Pancreas (tissue), 10 donors: ENCODE results near the gene TCFL5. TPM values are rescaled to one million over a fixed set of nuclear protein-coding genes. Genes with fewer than 3 reads are reported as not detected.

ENCODE experiments used
- ATAC-seq, 4 donors: fragments of 200-7000 bp; cut with Tn5 transposase; one replicate each; pipeline versions ENCODE4 v1.8.0 to v1.9.1; 2020; ENCODE audit warnings: mild to moderate bottlenecking in 4 of 4, moderate library complexity in 4 of 4
- DNase-seq, 6 donors: peaks; one replicate each; pipeline ENCODE4 v3.0.0-alpha.2; 2020
- FAIRE-seq: peaks from 2 replicates; lab custom pipeline; 2012; peaks lifted over from hg19 to GRCh38; lab: Jason Lieb, UNC
- H3K27ac ChIP-seq, 4 donors: fragments of 200-600 bp; sonication (generic); 1 replicate in 3 of 4; 2 replicates in 1 of 4; pipeline versions ENCODE4 v1.5.0 to v1.8.0; 2020
- H3K27me3 ChIP-seq, 4 donors: fragments of 200-600 bp; one replicate each; pipeline ENCODE4 v1.8.0; 2021
- H3K36me3 ChIP-seq, 3 donors: fragments of 200-600 bp; sonication (generic) in 1 of 3; one replicate each; pipeline versions ENCODE4 v1.5.0 to v1.8.0; 2020 to 2021
- H3K4me1 ChIP-seq, 3 donors: fragments of 200-600 bp; one replicate each; pipeline ENCODE4 v1.8.0; 2021
- H3K4me3 ChIP-seq, 4 donors: fragments of 200-600 bp; sonication (generic) in 2 of 4; one replicate each; pipeline versions ENCODE4 v1.5.0 to v1.8.0; 2020 to 2021
- H3K9me3 ChIP-seq, 4 donors: fragments of 200-600 bp; one replicate each; pipeline ENCODE4 v1.8.0; 2021
- WGBS, 2 donors: extraction: QIAGEN DNeasy Blood & Tissue Kit; methylation state at CpG; one replicate each; pipeline ENCODE4 v1.1.7; 2013; 5-methylcytosine and 5-hydroxymethylcytosine counted together
- intact Hi-C, 3 donors: fragments of 100-400 bp; cut with DNase I; formaldehyde crosslinking; loops; one replicate each; pipeline versions ENCODE4 v1.11.1 to v1.14.2; 2022
- polyA plus RNA-seq, 2 donors: library from polyadenylated mRNA; stranded (reverse); fragments of 200-250 nt; gene quantifications; one replicate each; pipeline ENCODE4 v1.2.3, GENCODE V29; 2013
- total RNA-seq, 6 donors: library from RNA; stranded (reverse); fragmentation: NEBNext Ultra II Directional in 4 of 6; extraction: Animal tissue kit (Norgen Biotek cat#: 25700) in 4 of 6; gene quantifications; one replicate each; pipeline versions ENCODE4 v1.2.1 to v1.2.4, GENCODE V29; 2021 to 2023
- TF ChIP-seq, protein P1 (sequence below), 4 donors: fragments of 200-600 bp; sonication (generic) in 3 of 4; IDR thresholded peaks; one replicate each; pipeline versions ENCODE4 v1.5.0 to v1.8.0; 2021; ENCODE audit warnings: antibody characterized with exemption in 4 of 4
- donor health status: healthy with polysubstance abuse.
- donor health status: DM: no; HTN: no; CAD: no; lungs with moderate emphysema.
- donor health status: DM: no; HTN: no; CAD: no.
- donor health status: control.
- donor health status: control.
- donor health status: Bipolar disorder and iron deficiency.
- donor health status: DM: yes; HTN: yes; CAD: no.
- donor health status: DM: no; HTN: no; CAD: no.
- donor health status: DM: no; HTN: no; CAD: no.
- donor health status: DM: yes; HTN: yes; CAD: no.

TCFL5 gene
- total and polyA plus RNA-seq, 8 donors, result 2.5 to 4.9 (median 4.0) TPM

DNA sequence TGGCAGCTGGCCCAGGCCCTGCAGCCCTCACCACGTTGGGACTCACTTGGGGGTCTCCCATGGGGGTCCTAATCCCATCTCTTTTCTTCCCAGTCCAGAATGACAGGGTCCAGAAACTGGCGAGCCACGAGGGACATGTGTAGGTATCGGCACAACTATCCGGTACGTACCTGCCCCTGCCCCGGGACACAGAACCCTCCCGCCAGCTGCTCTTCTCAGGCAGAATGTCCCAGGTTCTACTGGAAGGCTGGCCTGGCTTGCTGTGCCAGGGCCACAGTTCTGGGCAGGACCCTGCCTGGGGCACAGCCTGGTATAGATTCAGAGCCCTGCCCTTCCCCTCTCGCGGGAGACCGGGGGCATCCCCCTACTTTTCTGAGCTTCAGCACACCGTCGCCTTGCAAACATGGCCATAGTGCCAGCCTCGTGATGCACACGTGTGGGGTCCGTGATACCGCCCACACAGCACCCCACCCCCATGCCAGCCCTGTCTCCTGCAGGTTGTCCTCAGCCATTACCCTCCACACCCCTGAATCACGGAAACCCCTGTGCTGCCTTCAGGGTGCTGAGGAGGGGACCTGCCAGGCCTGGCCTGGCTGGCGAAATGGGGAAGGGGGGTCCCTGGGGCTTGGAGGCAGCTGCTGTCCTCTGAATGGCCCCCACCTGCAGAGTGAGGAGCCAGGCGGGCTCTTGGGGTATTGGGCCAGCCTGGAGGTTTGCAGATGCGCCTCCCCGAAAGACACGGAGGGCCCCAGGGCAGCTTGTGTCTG lies 54.0 kb downstream of the TCFL5 start:
- H3K27ac ChIP-seq, result no peak overlapping the region
- H3K4me1 ChIP-seq, result peaks cover 7 to 11% (median 9%) of the 10 kb centered on the region in 3 donors
- intact Hi-C loops, result loop anchor here in 1 of 3 donors (5.0 kb wide), 1 partner anchor 135 kb away; no protein-coding TSS in a partner anchor
- no peaks in the 10 kb centered on the region for H3K27me3 ChIP-seq
- TF ChIP-seq, protein P1, sequence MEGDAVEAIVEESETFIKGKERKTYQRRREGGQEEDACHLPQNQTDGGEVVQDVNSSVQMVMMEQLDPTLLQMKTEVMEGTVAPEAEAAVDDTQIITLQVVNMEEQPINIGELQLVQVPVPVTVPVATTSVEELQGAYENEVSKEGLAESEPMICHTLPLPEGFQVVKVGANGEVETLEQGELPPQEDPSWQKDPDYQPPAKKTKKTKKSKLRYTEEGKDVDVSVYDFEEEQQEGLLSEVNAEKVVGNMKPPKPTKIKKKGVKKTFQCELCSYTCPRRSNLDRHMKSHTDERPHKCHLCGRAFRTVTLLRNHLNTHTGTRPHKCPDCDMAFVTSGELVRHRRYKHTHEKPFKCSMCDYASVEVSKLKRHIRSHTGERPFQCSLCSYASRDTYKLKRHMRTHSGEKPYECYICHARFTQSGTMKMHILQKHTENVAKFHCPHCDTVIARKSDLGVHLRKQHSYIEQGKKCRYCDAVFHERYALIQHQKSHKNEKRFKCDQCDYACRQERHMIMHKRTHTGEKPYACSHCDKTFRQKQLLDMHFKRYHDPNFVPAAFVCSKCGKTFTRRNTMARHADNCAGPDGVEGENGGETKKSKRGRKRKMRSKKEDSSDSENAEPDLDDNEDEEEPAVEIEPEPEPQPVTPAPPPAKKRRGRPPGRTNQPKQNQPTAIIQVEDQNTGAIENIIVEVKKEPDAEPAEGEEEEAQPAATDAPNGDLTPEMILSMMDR (IDR thresholded peaks at IDR 0.05), result no peak
- no peaks in the 10 kb centered on the region for H3K9me3 ChIP-seq
- FAIRE-seq (no peak), DNase-seq (no peak), ATAC-seq (no peak)
- H3K4me3 ChIP-seq, result no peak overlapping the region
- 82 to 90% methylated on average over 23 of the region's 23 CpGs for WGBS, 2 donors
- peaks cover 0 to 44% (median 18%) of the 10 kb centered on the region in 3 donors for H3K36me3 ChIP-seq

GRCh38 chr20:62806383-62807050 lies 55.1 kb downstream of the TCFL5 start:
- Histone ChIP-seq H3K27ac (no peak overlapping the region), H3K4me3 (peak overlapping the region in 1 of 4 donors; percentile 98), H3K27me3 (no peaks in the 10 kb centered on the region), H3K9me3 (no peaks in the 10 kb centered on the region), H3K36me3 (peaks cover 0 to 33% (median 11%) of the 10 kb centered on the region in 3 donors), H3K4me1 (peaks cover 7 to 11% (median 9%) of the 10 kb centered on the region in 3 donors)
- TF ChIP-seq, protein P1 (IDR thresholded peaks at IDR 0.05), result no peak
- intact Hi-C loops, result loop anchor here in 1 of 3 donors (5.0 kb wide), 1 partner anchor 134 kb away; no protein-coding TSS in a partner anchor
- ATAC-seq, result no peak
- no peak for FAIRE-seq
- 71 to 88% methylated on average over 11 of the region's 11 CpGs for WGBS, 2 donors
- DNase-seq, result no peak

- no peak for FAIRE-seq
- TF ChIP-seq, protein P1 (IDR thresholded peaks at IDR 0.05), result no peak
- DNase-seq, result no peak
- H3K4me1 ChIP-seq, result peaks cover 7 to 11% (median 9%) of the 10 kb centered on the region in 3 donors
- peak overlapping the region; percentile 94 to 98 (median 98) for H3K4me3 ChIP-seq
- ATAC-seq, result peak in 3 of 4 donors; percentile 1 to 25 (median 19)
- H3K27me3 ChIP-seq, result no peaks in the 10 kb centered on the region
- H3K27ac ChIP-seq, result peak overlapping the region in 2 of 4 donors; percentile 70 to 71
- 41 to 48% methylated on average over 21 to 25 of the region's 25 CpGs for WGBS, 2 donors
- peaks cover 0 to 27% (median 11%) of the 10 kb centered on the region in 3 donors for H3K36me3 ChIP-seq
- intact Hi-C loops, result loop anchor here in 1 of 3 donors (5.0 kb wide), 1 partner anchor 134 kb away; no protein-coding TSS in a partner anchor
- H3K9me3 ChIP-seq, result no peaks in the 10 kb centered on the region
Measured at GRCh38 chr20:62805711-62806382, 55.8 kb downstream of the TCFL5 start.

GRCh38 chr20:62805155-62805710 lies 56.4 kb downstream of the TCFL5 start:
- H3K27me3 ChIP-seq, result no peaks in the 10 kb centered on the region
- FAIRE-seq (no peak), ATAC-seq (peak; percentile 16 to 59 (median 38)), DNase-seq (no peak)
- peaks cover 7 to 11% (median 9%) of the 10 kb centered on the region in 3 donors for H3K4me1 ChIP-seq
- H3K27ac ChIP-seq, result peak overlapping the region in 3 of 4 donors; percentile 42 to 71 (median 70)
- intact Hi-C loops, result loop anchor here in 1 of 3 donors (5.0 kb wide), 1 partner anchor 133 kb away; no protein-coding TSS in a partner anchor
- no peaks in the 10 kb centered on the region for H3K9me3 ChIP-seq
- peaks cover 0 to 24% (median 9%) of the 10 kb centered on the region in 3 donors for H3K36me3 ChIP-seq
- peak overlapping the region; percentile 94 to 98 (median 98) for H3K4me3 ChIP-seq
- TF ChIP-seq, protein P1 (IDR thresholded peaks at IDR 0.05), result no peak
- 0% methylated on average over 37 to 58 of the region's 58 CpGs for WGBS, 2 donors
